Progenitor cell of endocrine pancreas (in vitro differentiated cells): ENCODE measurements around the gene SNTB2. TPM values are rescaled to one million over a fixed set of nuclear protein-coding genes. Genes with fewer than 3 reads are reported as not detected.
A peak's percentile ranks its signal among the peaks of the same experiment; 100 is the strongest.

Experiments
- DNase-seq: peaks from one replicate; pipeline ENCODE4 v3.0.0; 2021; ENCODE audit warnings: low spot score; ENCODE audit not compliant: unreplicated experiment
- H3K27ac Mint-ChIP-seq: 2 replicates; pipeline ENCODE4 v1.8.0; 2021; ENCODE audit warnings: mild to moderate bottlenecking, moderate library complexity, mixed read lengths
- H3K27me3 Mint-ChIP-seq: 2 replicates; pipeline ENCODE4 v1.8.0; 2021; ENCODE audit warnings: mixed read lengths
- H3K36me3 Mint-ChIP-seq: 2 replicates; pipeline ENCODE4 v1.8.0; 2022; ENCODE audit warnings: mixed read lengths; ENCODE audit not compliant: insufficient read depth
- H3K4me1 Mint-ChIP-seq: 2 replicates; pipeline ENCODE4 v1.8.0; 2021; ENCODE audit warnings: low read depth, mixed read lengths
- H3K4me3 Mint-ChIP-seq: 2 replicates; pipeline ENCODE4 v1.8.0; 2021; ENCODE audit warnings: low read depth, mild to moderate bottlenecking, moderate library complexity, mixed read lengths
- H3K9me3 Mint-ChIP-seq: 2 replicates; pipeline ENCODE4 v1.8.0; 2021; ENCODE audit warnings: low read depth, mixed read lengths
- total RNA-seq: library from RNA; stranded (reverse); gene quantifications from 2 replicates; pipeline ENCODE4 v1.2.1, GENCODE V29; 2021
- TF ChIP-seq, protein P1 (sequence below): fragments of 200-600 bp; sonication (generic); IDR thresholded peaks from one replicate; pipeline ENCODE4 v1.5.0; 2021; ENCODE audit warnings: antibody characterized with exemption, mild to moderate bottlenecking; ENCODE audit not compliant: unreplicated experiment

Gene SNTB2
- total RNA-seq, 1 donor from 2014 or later: 40.9 TPM

DNA sequence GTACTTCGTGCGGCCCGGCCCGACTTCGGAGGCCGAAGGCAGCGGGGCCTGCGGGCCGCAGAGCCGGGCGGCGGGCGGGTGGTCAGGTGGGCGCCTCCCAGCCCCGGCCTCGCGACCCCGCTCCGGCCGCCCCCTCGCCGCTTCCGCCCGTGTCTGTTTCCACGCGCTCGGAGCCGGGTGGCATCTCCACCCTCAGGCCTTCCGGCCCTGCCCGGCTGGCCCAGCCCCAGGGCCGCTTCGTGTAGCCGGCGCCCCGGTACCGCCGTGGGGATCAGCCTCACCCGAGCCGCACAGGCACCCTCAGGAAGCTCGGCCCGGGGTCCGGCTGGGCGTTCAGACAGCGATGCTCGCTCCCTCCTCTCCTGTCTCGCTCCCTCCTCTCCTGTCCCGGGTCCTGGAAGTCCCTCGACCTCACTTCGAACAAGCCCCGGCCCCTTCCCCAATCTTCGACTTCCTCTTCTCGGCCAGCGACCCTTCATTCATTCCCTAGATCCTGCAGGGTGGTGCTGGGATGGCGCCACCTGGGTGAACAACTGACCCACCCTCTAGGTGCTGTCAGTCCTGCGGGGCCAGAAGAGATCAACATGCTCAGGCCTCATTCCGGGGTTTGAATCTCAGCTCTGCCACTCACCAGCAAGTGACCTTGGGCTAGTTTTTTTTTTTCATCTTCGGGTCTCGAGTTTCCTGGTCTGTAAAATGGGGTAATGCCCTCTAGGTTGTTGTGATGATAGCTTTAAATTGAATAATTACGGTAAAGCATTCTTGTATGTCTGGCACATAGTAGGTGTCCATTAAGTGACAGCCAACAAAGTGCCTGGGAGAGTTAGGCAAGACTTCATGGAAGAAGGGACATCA lies 124.8 kb downstream of the SNTB2 start:
- peak overlapping the region; percentile 98 for H3K4me3 Mint-ChIP-seq
- H3K27me3 Mint-ChIP-seq: no peaks in the 10 kb centered on the region
- peak overlapping the region; percentile 94 for H3K27ac Mint-ChIP-seq
- H3K4me1 Mint-ChIP-seq: peaks cover 5% of the 10 kb centered on the region
- no peaks in the 10 kb centered on the region for H3K9me3 Mint-ChIP-seq
- peaks cover 5% of the 10 kb centered on the region for H3K36me3 Mint-ChIP-seq
- TF ChIP-seq, protein P1, sequence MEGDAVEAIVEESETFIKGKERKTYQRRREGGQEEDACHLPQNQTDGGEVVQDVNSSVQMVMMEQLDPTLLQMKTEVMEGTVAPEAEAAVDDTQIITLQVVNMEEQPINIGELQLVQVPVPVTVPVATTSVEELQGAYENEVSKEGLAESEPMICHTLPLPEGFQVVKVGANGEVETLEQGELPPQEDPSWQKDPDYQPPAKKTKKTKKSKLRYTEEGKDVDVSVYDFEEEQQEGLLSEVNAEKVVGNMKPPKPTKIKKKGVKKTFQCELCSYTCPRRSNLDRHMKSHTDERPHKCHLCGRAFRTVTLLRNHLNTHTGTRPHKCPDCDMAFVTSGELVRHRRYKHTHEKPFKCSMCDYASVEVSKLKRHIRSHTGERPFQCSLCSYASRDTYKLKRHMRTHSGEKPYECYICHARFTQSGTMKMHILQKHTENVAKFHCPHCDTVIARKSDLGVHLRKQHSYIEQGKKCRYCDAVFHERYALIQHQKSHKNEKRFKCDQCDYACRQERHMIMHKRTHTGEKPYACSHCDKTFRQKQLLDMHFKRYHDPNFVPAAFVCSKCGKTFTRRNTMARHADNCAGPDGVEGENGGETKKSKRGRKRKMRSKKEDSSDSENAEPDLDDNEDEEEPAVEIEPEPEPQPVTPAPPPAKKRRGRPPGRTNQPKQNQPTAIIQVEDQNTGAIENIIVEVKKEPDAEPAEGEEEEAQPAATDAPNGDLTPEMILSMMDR: no peak
- peak; percentile 43 for DNase-seq

DNA sequence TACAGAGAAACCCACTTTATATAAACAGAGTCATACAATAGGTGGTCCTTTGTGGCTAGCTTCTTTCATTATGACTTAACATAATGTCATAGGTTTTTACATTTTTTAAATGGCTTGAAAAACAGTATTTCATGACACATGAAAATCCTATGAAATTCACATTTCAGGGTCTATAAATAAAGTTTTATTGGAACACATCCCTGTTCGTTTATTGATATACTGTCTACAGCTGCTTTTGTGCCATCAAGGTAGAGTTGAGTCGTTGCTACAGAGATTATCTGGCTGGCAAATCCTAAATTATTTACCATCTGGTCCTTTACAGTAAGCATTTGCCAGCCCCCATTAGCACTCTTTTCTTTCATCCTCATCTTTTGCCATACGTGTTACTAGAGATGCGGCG lies 126.5 kb downstream of the SNTB2 start:
- peaks cover 6% of the 10 kb centered on the region for H3K36me3 Mint-ChIP-seq
- TF ChIP-seq, protein P1: no peak

DNA sequence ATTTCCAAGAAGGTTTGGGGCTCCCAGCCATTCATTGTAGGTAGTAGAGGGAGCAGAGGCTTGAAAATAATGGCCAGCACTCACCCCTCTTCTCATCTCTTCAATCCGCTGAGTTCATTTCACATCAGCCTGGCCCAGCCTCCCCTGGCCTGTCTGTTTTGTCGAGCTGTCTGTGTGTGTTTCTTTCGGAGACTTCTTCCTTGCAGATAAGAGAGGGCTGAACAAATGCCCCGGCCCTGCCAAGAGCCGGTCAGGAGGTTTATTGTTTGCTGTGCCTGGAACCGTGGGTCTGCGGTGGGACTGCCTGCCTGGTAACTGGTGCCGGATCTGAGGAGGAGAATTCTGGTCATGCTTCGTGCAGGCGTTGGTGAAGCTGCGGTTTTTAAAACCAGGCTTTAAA lies 127.6 kb downstream of the SNTB2 start:
- H3K27ac Mint-ChIP-seq: no peak overlapping the region
- no peaks in the 10 kb centered on the region for H3K9me3 Mint-ChIP-seq
- TF ChIP-seq, protein P1: no peak
- peaks cover 5% of the 10 kb centered on the region for H3K4me1 Mint-ChIP-seq
- DNase-seq: no peak
- H3K27me3 Mint-ChIP-seq: no peaks in the 10 kb centered on the region
- H3K36me3 Mint-ChIP-seq: peaks cover 7% of the 10 kb centered on the region
- no peak overlapping the region for H3K4me3 Mint-ChIP-seq

More for the DNA sequence above, 126.5 kb downstream of the SNTB2 start:
- Mint-ChIP-seq H3K9me3 (no peaks in the 10 kb centered on the region), H3K4me1 (peaks cover 5% of the 10 kb centered on the region), H3K27ac (no peak overlapping the region), H3K27me3 (no peaks in the 10 kb centered on the region), H3K4me3 (peak overlapping the region; percentile 60)
- no peak for DNase-seq

DNA sequence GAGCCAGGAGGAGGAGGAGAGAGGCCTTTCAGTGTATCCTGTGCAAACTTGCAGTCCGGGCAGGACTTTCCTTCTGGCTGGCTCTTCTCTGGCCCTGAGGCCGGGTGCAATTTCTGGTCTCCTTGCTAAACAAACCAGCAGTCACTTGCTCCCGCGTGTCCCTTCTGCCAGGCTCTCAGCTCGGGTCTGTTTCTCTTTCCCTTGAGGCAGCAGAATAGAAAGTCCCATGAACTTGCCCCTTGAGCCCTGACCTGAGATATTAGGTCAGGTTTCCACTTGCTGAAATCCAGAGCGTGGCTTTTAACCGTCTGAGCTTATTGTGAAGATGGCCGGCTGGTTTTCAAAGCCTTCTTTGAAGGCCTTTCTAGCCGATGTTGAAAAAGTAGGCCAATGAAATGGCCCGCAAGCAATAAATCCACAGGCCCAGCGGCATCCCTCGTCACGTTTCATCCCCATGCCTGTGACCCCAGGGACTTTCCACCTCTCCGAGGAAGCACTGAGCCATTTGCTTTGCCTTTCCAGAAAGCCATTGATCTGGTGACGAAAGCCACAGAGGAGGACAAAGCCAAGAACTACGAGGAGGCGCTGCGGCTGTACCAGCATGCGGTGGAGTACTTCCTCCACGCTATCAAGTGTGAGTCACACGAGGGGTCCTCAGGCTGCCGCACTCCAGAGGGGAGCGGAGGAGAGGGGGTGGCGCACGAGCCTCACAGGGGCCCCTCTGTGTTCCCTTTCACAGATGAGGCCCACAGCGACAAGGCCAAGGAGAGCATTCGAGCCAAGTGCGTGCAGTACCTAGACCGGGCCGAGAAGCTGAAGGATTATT lies 128.7 kb downstream of the SNTB2 start:
- TF ChIP-seq, protein P1: no peak
- Mint-ChIP-seq H3K9me3 (no peaks in the 10 kb centered on the region), H3K36me3 (peaks cover 8% of the 10 kb centered on the region), H3K4me3 (no peak overlapping the region), H3K27me3 (no peaks in the 10 kb centered on the region), H3K27ac (no peak overlapping the region), H3K4me1 (peaks cover 5% of the 10 kb centered on the region)
- DNase-seq: no peak

DNA sequence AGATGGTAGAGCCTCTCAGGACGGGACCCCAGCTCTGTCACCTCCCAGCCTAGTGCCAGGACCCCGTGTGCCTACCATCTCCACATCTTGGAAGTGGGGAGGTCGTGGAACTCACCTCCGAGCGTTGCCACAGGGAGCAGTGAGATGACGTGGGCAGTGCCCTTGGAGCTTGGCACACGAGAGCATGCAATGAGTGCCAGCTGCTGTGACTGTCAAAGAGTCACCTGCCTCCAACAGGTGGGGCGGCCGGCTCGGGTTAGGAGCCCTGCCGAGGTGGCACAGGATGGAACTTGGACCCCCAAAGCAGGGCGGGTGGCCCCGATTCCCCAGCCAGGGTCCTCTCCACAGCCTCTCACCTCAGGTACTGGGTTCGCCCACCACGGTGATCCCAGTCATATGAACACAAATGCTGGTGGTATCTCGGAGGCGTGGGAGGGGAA lies 129.7 kb downstream of the SNTB2 start:
- Mint-ChIP-seq H3K36me3 (peaks cover 15% of the 10 kb centered on the region), H3K4me1 (peaks cover 5% of the 10 kb centered on the region), H3K9me3 (no peaks in the 10 kb centered on the region), H3K4me3 (no peak overlapping the region), H3K27me3 (no peaks in the 10 kb centered on the region), H3K27ac (no peak overlapping the region)
- TF ChIP-seq, protein P1: no peak
- DNase-seq: no peak
